Mesenchymal stem cell (in vitro differentiated cells and primary cell): ENCODE data around the gene ZNHIT3. TPM values are rescaled to one million over a fixed set of nuclear protein-coding genes. Genes with fewer than 3 reads are reported as not detected.
"Not testable (repeated sequence)": the region's sequence is repeated elsewhere in the genome, so short reads cannot be mapped to it uniquely, and the experiment has no call there.

Experiments used
- DNase-seq: peaks from one replicate; pipeline ENCODE4 v3.0.0-alpha.2; 2013
- H2AFZ ChIP-seq: one replicate; pipeline ENCODE4 v1.6.1; 2013; ENCODE audit warnings: low read depth, mild to moderate bottlenecking, control low read depth, inconsistent platforms, low read length, moderate library complexity
- H2AK5ac ChIP-seq: 2 replicates; pipeline ENCODE4 v1.6.1; 2013; ENCODE audit warnings: low read length, moderate library complexity, mild to moderate bottlenecking, inconsistent platforms; ENCODE audit not compliant: severe bottlenecking
- H2BK120ac ChIP-seq: one replicate; pipeline ENCODE4 v1.6.1; 2013; ENCODE audit warnings: low read depth, mild to moderate bottlenecking, inconsistent platforms, low read length, moderate library complexity
- H2BK12ac ChIP-seq, 2 experiments: one replicate each; pipeline ENCODE4 v1.6.1; 2013; ENCODE audit warnings: inconsistent platforms in 2 of 2, low read length in 2 of 2, mild to moderate bottlenecking in 2 of 2, moderate library complexity in 2 of 2, control low read depth in 1 of 2
- H2BK15ac ChIP-seq: one replicate; pipeline ENCODE4 v1.6.1; 2013; ENCODE audit warnings: mild to moderate bottlenecking, low read depth, inconsistent platforms; ENCODE audit not compliant: poor library complexity, severe bottlenecking
- H2BK5ac ChIP-seq: 2 replicates; pipeline ENCODE4 v1.6.1; 2013; ENCODE audit warnings: low read depth, mild to moderate bottlenecking, low read length, control low read depth, inconsistent platforms; ENCODE audit not compliant: poor library complexity, severe bottlenecking
- H3K14ac ChIP-seq, 2 experiments: one replicate each; pipeline ENCODE4 v1.6.1; 2013; ENCODE audit warnings: inconsistent platforms in 2 of 2, low read length in 2 of 2, control low read depth in 1 of 2, mild to moderate bottlenecking in 1 of 2, moderate library complexity in 1 of 2
- H3K18ac ChIP-seq, 2 experiments: one replicate each; pipeline ENCODE4 v1.6.1; 2013; ENCODE audit warnings: inconsistent platforms in 2 of 2, low read length in 2 of 2, control low read depth in 1 of 2, low read depth in 1 of 2, mild to moderate bottlenecking in 1 of 2
- H3K23ac ChIP-seq, 2 experiments: one replicate each; pipeline ENCODE4 v1.6.1; 2013; ENCODE audit warnings: inconsistent platforms in 2 of 2, low read length in 2 of 2, mild to moderate bottlenecking in 2 of 2, moderate library complexity in 2 of 2, control low read depth in 1 of 2
- H3K27ac ChIP-seq: 2 replicates; pipeline ENCODE4 v1.5.1; 2013; ENCODE audit warnings: mild to moderate bottlenecking, moderate library complexity, low read length, control low read depth, inconsistent platforms; ENCODE audit not compliant: poor library complexity, severe bottlenecking
- H3K27me3 ChIP-seq, 2 experiments: 2 replicates each; pipeline versions ENCODE4 v1.6.1 to v1.7.0; 2013; ENCODE audit warnings: low read length in 2 of 2, mild to moderate bottlenecking in 2 of 2, moderate library complexity in 2 of 2, control low read depth in 1 of 2, inconsistent platforms in 1 of 2; ENCODE audit not compliant: control insufficient read depth in 1 of 2, insufficient read depth in 1 of 2
- H3K36me3 ChIP-seq, 2 experiments: 2 replicates each; pipeline versions ENCODE4 v1.6.1 to v1.7.0; 2013; ENCODE audit warnings: low read length in 2 of 2, control low read depth in 1 of 2, inconsistent platforms in 1 of 2, low read depth in 1 of 2, mild to moderate bottlenecking in 1 of 2; ENCODE audit not compliant: insufficient read depth in 2 of 2, control insufficient read depth in 1 of 2
- H3K4ac ChIP-seq, 2 experiments: one replicate each; pipeline ENCODE4 v1.6.1; 2013; ENCODE audit warnings: inconsistent platforms in 2 of 2, low read length in 2 of 2, mild to moderate bottlenecking in 2 of 2, moderate library complexity in 2 of 2, control low read depth in 1 of 2, low read depth in 1 of 2
- H3K4me1 ChIP-seq: 2 replicates; pipeline ENCODE4 v1.6.1; 2013; ENCODE audit warnings: low read depth, low read length, control low read depth; ENCODE audit not compliant: control insufficient read depth, insufficient read depth
- H3K4me2 ChIP-seq: 2 replicates; pipeline ENCODE4 v1.6.1; 2013; ENCODE audit warnings: low read length, mild to moderate bottlenecking, inconsistent platforms; ENCODE audit not compliant: poor library complexity, severe bottlenecking
- H3K4me3 ChIP-seq, 2 experiments: 2 replicates each; pipeline versions ENCODE4 v1.5.1 to v1.7.0; 2013; ENCODE audit warnings: low read length in 2 of 2, mild to moderate bottlenecking in 2 of 2, control low read depth in 1 of 2, low read depth in 1 of 2; ENCODE audit not compliant: insufficient read depth in 1 of 2
- H3K79me1 ChIP-seq: replicated peaks from 2 replicates; pipeline ENCODE4 v1.6.1; 2013; ENCODE audit warnings: mild to moderate bottlenecking, control low read depth, low read length, inconsistent platforms; ENCODE audit not compliant: poor library complexity, severe bottlenecking
- H3K9ac ChIP-seq: 2 replicates; pipeline ENCODE4 v1.7.0; 2013; ENCODE audit warnings: mild to moderate bottlenecking, low read length, moderate library complexity
- H3K9me3 ChIP-seq: 2 replicates; pipeline ENCODE4 v1.7.0; 2013; ENCODE audit warnings: mild to moderate bottlenecking, low read length; ENCODE audit not compliant: control insufficient read depth
- H4K8ac ChIP-seq: one replicate; pipeline ENCODE4 v1.6.1; 2013; ENCODE audit warnings: inconsistent platforms, mild to moderate bottlenecking, low read length, moderate library complexity
- H4K91ac ChIP-seq: one replicate; pipeline ENCODE4 v1.6.1; 2013; ENCODE audit warnings: mild to moderate bottlenecking, low read length, inconsistent platforms
- WGBS: methylation state at CpG from one replicate; pipeline ENCODE4 v1.1.7; 2013; ENCODE audit warnings: mixed read lengths; 5-methylcytosine and 5-hydroxymethylcytosine counted together
- polyA plus RNA-seq, 2 experiments: library from polyadenylated mRNA; stranded (reverse); fragments of 200-250 nt; gene quantifications; one replicate each; pipeline ENCODE4 v1.2.3, GENCODE V29; 2013

ZNHIT3 gene
- 33.9 TPM for polyA plus RNA-seq (2013, experiment 1 of 2)
- polyA plus RNA-seq (2013, experiment 2 of 2), result 34.6 TPM

DNA sequence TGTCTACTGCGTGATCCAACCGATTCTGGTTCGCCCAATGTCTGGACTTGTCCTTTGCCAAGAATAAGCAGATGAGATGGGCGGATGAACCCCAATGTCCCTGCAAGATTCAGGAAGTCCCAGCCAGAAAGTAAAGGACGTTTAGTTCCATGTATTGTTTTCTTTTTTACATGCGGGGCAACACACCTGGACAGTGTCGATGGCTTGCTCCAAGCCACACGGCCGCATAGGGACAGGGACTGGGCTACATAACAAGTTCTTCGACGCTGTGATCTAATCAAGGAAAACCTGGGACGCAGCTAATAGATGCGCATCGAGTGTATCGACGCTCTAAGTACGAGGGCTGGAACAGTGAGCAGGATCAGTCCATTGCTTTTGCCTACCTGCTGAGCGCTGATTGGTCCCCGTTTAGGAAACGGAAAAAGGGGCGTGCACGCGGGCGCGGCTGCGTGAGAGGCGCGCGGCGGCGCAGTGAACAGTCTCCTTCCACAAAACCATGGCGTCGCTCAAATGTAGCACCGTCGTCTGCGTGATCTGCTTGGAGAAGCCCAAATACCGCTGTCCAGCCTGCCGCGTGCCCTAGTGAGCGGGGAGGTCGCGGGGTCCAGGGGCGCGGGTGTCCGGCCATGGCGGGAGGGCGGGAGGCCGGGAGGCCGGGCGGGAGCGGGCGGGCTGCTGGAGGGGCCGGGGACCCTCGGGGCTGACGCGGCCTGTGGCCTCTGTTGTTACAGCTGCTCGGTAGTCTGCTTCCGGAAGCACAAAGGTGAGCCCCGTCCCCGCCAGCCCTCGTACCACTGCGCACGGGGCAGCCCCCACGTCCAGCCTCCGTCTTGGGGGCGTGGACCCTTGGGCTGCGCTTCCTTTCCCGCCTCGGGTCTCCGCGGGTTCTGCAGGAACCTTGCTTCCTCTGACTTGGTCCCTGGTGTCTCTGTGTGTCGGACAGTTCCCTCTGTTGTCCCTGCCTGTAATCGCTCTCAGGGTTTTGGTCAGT is at the start of gene ZNHIT3:
TSS of gene ZNHIT3 (plus strand) at position 478 of the 991 bp plus-strand sequence. CDS start at position 497, 19 bp downstream.
- Histone ChIP-seq H2BK5ac (no peak within 1 kb of the TSS), H3K36me3 (peaks cover 0 to 14% of the 10 kb centered on the region in 2 experiments), H2BK12ac (no peak within 1 kb of the TSS), H4K8ac (peak within 1 kb of the TSS; percentile 97), H3K79me1 (peaks cover 8% of the 10 kb centered on the region), H2AK5ac (no peak within 1 kb of the TSS), H2AFZ (peak within 1 kb of the TSS; percentile 73), H2BK120ac (no peak within 1 kb of the TSS), H3K4ac (peak within 1 kb of the TSS; percentile 30 to 53), H4K91ac (no peak within 1 kb of the TSS), H3K9ac (peak within 1 kb of the TSS; percentile 85), H3K14ac (no peak within 1 kb of the TSS), H3K23ac (peak within 1 kb of the TSS in 1 of 2 experiments; percentile 85), H2BK15ac (no peak within 1 kb of the TSS), H3K4me3 (peak within 1 kb of the TSS; percentile 81 to 93), H3K27me3 (peaks cover 13 to 14% of the 10 kb centered on the region in 2 experiments), H3K27ac (no peak within 1 kb of the TSS), H3K18ac (peak within 1 kb of the TSS in 1 of 2 experiments; percentile 70), H3K4me1 (peaks cover 22% of the 10 kb centered on the region), H3K9me3 (no peaks in the 10 kb centered on the region), H3K4me2 (peak within 1 kb of the TSS; percentile 52)
- WGBS, result under 1% methylated on average over 71 of the region's 73 CpGs
- DNase-seq, result peak; percentile 96

DNA sequence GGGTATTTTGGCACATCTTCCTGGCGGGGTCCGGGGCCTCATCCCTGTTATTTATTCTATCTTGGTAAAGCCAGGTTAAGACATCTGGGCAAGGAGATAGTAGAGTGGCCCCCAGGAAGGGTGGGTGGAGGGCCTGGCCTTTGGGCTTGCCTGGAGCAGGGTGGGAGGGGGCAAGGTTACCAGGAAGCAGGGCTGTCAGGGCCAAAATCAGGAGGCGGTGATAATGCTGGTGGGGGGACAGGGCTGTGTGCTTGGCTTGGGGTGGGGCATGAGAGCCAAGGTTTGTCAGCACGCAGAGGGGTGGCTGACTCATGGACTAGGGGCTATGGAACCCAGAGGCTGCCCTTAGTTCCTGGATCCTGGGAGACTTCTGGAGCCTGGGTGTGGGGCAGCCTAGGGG is 44.7 kb upstream of the ZNHIT3 start:
- not testable (repeated sequence) for H2BK120ac ChIP-seq, H3K4me1 ChIP-seq, H4K91ac ChIP-seq, H2BK15ac ChIP-seq, H3K23ac ChIP-seq, H2AFZ ChIP-seq, H3K27me3 ChIP-seq, DNase-seq, H4K8ac ChIP-seq, H2BK12ac ChIP-seq, H3K9ac ChIP-seq, H3K27ac ChIP-seq, H3K4me3 ChIP-seq, H3K4ac ChIP-seq, H3K36me3 ChIP-seq, H3K18ac ChIP-seq, H3K9me3 ChIP-seq, H2AK5ac ChIP-seq, H2BK5ac ChIP-seq, H3K14ac ChIP-seq, H3K4me2 ChIP-seq, H3K79me1 ChIP-seq
- WGBS, result no CpG with 5 or more reads among the region's 4 CpGs

DNA sequence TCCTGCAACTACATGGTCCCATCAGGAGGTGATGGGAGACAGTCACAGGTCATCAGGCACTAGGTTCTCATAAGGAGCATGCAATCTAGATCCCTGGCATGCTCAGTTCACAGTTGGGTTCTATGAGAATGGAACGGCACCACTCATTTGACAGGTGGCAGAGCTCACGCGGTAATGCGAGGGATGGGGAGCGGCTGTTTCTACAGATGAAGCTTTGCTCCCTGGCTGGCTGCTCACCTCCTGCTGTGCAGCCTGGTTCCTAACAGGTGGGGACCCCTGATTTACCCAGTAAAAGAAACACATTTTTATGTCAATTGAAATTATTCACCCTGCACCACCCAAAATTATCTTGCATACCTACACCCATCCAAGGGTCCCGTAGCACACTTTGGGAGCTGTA is 42.7 kb upstream of the ZNHIT3 start:
- Histone ChIP-seq H3K9me3 (no peaks in the 10 kb centered on the region), H3K36me3 (no peaks in the 10 kb centered on the region), H3K4me3 (no peak overlapping the region), H3K4me2 (no peak overlapping the region), H2BK120ac (no peak overlapping the region), H3K14ac (no peak overlapping the region), H3K4me1 (no peaks in the 10 kb centered on the region), H3K4ac (no peak overlapping the region), H3K79me1 (no peaks in the 10 kb centered on the region), H3K27me3 (no peaks in the 10 kb centered on the region), H2BK5ac (no peak overlapping the region), H2AFZ (no peak overlapping the region), H2AK5ac (no peak overlapping the region), H3K9ac (no peak overlapping the region), H2BK15ac (no peak overlapping the region), H3K23ac (no peak overlapping the region), H3K27ac (no peak overlapping the region), H3K18ac (no peak overlapping the region), H2BK12ac (no peak overlapping the region), H4K8ac (no peak overlapping the region), H4K91ac (no peak overlapping the region)
- DNase-seq, result no peak
- WGBS, result 94% methylated on average over 5 of the region's 6 CpGs

DNA sequence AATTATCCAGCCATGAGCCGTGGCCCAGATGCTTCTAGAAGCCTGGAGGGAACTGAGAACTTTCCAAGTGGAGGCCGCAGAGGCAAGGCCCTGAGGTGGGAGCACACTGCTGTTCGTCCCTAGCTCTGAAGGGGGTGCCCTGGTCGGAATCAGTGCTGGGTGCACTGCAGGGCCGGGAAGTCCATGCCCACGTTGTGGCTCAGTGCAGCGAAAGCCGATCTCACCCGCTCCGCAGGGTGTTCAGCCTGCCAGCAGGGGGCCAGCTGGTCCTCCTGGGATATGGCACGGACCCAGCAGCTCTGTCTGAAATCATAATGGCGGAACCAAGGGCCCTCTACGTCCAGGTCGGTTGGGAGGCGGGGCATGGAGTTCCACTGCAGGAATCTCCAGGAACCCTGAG is 36.5 kb upstream of the ZNHIT3 start:
- H3K9ac ChIP-seq, H4K8ac ChIP-seq, H2BK12ac ChIP-seq, H3K4me2 ChIP-seq, H3K36me3 ChIP-seq, H3K18ac ChIP-seq, H2BK15ac ChIP-seq, H4K91ac ChIP-seq, H3K79me1 ChIP-seq, DNase-seq, H3K27ac ChIP-seq, H2AK5ac ChIP-seq, H3K9me3 ChIP-seq, H2BK5ac ChIP-seq, H3K14ac ChIP-seq, H3K23ac ChIP-seq, H3K4me1 ChIP-seq, H2AFZ ChIP-seq, H3K4ac ChIP-seq, H3K4me3 ChIP-seq, H3K27me3 ChIP-seq, H2BK120ac ChIP-seq: not testable (repeated sequence)
- WGBS, result no CpG with 5 or more reads among the region's 15 CpGs
